MM.1S (cell line): ENCODE measurements around the gene AHRR.
"Not testable (repeated sequence)": the region's sequence is repeated elsewhere in the genome, so short reads cannot be mapped to it uniquely, and the experiment has no call there.

Experiments
- EZH2 ChIP-seq: fragments of 300-600 bp; sonication (generic); optimal IDR thresholded peaks from 2 replicates; pipeline ENCODE3; 2017; ENCODE audit warnings: low read depth, mild to moderate bottlenecking, antibody characterized with exemption, low read length, mixed read lengths
- EZH2phosphoT487 ChIP-seq: fragments of 300-600 bp; sonication (generic); IDR thresholded peaks from 2 replicates; pipeline ENCODE4 v1.6.1; 2018; ENCODE audit warnings: antibody characterized with exemption, low read length
- TF ChIP-seq, protein P1 (sequence below): fragments of 300-600 bp; sonication (generic); IDR thresholded peaks from 2 replicates; pipeline ENCODE4 v1.5.1; 2016; ENCODE audit warnings: antibody characterized with exemption, low read length, mixed read lengths

DNA sequence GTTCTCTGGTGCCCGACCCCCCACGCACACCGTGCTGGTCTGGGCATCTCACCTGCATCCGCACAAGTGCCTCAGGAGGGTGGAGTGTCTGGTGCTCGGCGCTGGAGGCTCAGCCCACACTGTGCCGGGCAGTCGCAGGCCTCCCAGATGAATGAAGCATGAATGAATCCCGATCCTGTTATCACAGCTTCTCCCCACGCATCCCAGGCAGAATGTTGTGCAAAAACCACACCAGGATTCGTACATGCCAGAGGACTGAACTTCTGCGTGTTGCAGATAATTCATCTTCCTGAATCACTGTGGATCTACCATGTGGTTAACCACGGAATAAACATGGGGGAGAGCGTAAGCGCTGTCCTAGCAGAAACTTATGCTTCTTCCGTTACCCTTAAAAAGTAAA lies 24.6 kb upstream of the AHRR start:
- TF ChIP-seq, protein P1, sequence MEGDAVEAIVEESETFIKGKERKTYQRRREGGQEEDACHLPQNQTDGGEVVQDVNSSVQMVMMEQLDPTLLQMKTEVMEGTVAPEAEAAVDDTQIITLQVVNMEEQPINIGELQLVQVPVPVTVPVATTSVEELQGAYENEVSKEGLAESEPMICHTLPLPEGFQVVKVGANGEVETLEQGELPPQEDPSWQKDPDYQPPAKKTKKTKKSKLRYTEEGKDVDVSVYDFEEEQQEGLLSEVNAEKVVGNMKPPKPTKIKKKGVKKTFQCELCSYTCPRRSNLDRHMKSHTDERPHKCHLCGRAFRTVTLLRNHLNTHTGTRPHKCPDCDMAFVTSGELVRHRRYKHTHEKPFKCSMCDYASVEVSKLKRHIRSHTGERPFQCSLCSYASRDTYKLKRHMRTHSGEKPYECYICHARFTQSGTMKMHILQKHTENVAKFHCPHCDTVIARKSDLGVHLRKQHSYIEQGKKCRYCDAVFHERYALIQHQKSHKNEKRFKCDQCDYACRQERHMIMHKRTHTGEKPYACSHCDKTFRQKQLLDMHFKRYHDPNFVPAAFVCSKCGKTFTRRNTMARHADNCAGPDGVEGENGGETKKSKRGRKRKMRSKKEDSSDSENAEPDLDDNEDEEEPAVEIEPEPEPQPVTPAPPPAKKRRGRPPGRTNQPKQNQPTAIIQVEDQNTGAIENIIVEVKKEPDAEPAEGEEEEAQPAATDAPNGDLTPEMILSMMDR, result not testable (repeated sequence)
- not testable (repeated sequence) for TF ChIP-seq EZH2, EZH2phosphoT487
